NT2/D1 (cell line): ENCODE results near the gene AMPH.

ENCODE experiments used
- SUZ12 ChIP-seq: IDR thresholded peaks from 2 replicates; pipeline ENCODE4 v1.6.1; 2011; ENCODE audit not compliant: insufficient read length, insufficient read depth; ENCODE audit errors: extremely low read depth
- ZNF274 ChIP-seq: IDR thresholded peaks from 2 replicates; pipeline ENCODE4 v1.6.1; 2011; ENCODE audit warnings: mild to moderate bottlenecking, low read depth, low read length

DNA sequence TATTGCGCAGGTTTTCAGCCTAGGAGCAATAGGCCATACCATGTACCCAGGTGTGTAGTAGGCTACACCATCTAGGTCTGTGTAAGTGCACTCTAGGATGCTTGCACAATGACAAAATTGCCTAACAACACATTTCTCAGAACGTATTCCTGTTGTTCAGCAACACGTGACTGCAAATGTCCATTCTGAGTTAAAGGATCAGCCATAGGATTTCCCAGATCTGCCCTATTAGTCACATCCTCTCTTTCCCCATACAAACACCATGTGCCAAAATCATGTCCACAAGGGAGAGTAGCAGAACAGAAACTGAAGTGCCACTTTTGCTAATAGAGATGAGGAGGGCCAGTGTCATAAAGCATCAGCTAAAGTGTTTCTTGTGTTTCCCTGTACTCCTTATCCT, 42.6 kb upstream of the AMPH start:
- TF ChIP-seq SUZ12 (no peak), ZNF274 (no peak)
